ENCODE measurements around the gene TCF4.

- no peak for TF ChIP-seq CTCF (IDR thresholded peaks at IDR 0.05; ENCODE audit: extremely low read depth in 1 of 2, insufficient read depth in 1 of 2, low read depth in 1 of 2, low read length in 2 of 2)
- TF ChIP-seq POLR2A (IDR thresholded peaks at IDR 0.05; ENCODE audit: low read depth, low read length) = no peak
- TF ChIP-seq, protein P1, sequence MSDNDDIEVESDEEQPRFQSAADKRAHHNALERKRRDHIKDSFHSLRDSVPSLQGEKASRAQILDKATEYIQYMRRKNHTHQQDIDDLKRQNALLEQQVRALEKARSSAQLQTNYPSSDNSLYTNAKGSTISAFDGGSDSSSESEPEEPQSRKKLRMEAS (IDR thresholded peaks at IDR 0.05; ENCODE audit: insufficient read depth, insufficient read length) = no peak
- TF ChIP-seq GATA2 (IDR thresholded peaks at IDR 0.05; ENCODE audit: insufficient read depth, insufficient read length, low read depth, low read length) = no peak
Measured at GRCh38 chr18:55623626-55624025, 35.6 kb upstream of the TCF4 start.
